WTC11 (cell line): ENCODE data around the gene FGF18.

ENCODE experiments used
- ATF3 ChIP-seq: sonication (generic); formaldehyde crosslinking; conservative IDR thresholded peaks from 2 replicates; pipeline ENCODE4 v1.8.1; 2022; ENCODE audit warnings: mild to moderate bottlenecking, missing genetic modification reagents
- CTCF ChIP-seq: fragments of 200-600 bp; IDR thresholded peaks from 2 replicates; pipeline ENCODE4 v1.8.0; 2022; ENCODE audit warnings: antibody characterized with exemption
- E2F1 ChIP-seq: sonication (generic); formaldehyde crosslinking; IDR thresholded peaks from 2 replicates; pipeline ENCODE4 v1.8.0; 2022; ENCODE audit warnings: mild to moderate bottlenecking, missing genetic modification reagents
- ERG ChIP-seq: fragments of 250-450 bp; sonication (Bioruptor Pico); IDR thresholded peaks from 2 replicates; pipeline ENCODE4 v1.8.0; 2021; ENCODE audit warnings: mild to moderate bottlenecking
- JUN ChIP-seq: sonication (generic); formaldehyde crosslinking; IDR thresholded peaks from 2 replicates; pipeline ENCODE4 v1.8.0; 2023; ENCODE audit warnings: mild to moderate bottlenecking, missing genetic modification reagents
- KAT7 ChIP-seq: sonication (generic); formaldehyde crosslinking; IDR thresholded peaks from 2 replicates; pipeline ENCODE4 v1.8.1; 2023; ENCODE audit warnings: missing genetic modification reagents, mild to moderate bottlenecking, borderline replicate concordance
- MYBL2 ChIP-seq: sonication (generic); formaldehyde crosslinking; IDR thresholded peaks from 2 replicates; pipeline ENCODE4 v1.8.1; 2023; ENCODE audit warnings: mild to moderate bottlenecking, moderate library complexity, missing genetic modification reagents
- NR2C2 ChIP-seq: sonication (generic); formaldehyde crosslinking; IDR thresholded peaks from 2 replicates; pipeline ENCODE4 v1.8.0; 2022; ENCODE audit warnings: mild to moderate bottlenecking, missing genetic modification reagents
- SP1 ChIP-seq: sonication (generic); formaldehyde crosslinking; conservative IDR thresholded peaks from 2 replicates; pipeline ENCODE4 v1.8.1; 2022; ENCODE audit warnings: missing genetic modification reagents
- ZBTB21 ChIP-seq: sonication (generic); formaldehyde crosslinking; IDR thresholded peaks from 2 replicates; pipeline ENCODE4 v1.8.1; 2023; ENCODE audit warnings: mild to moderate bottlenecking, missing genetic modification reagents, borderline replicate concordance
- ZNF121 ChIP-seq: sonication (generic); formaldehyde crosslinking; IDR thresholded peaks from 2 replicates; pipeline ENCODE4 v1.8.0; 2023; ENCODE audit warnings: missing genetic modification reagents

GRCh38 chr5:171478946-171479775, 59.7 kb downstream of the FGF18 start:
- TF ChIP-seq JUN (CRISPR knock-in tag), result no peak
- TF ChIP-seq ZNF121 (CRISPR knock-in tag), result no peak
- TF ChIP-seq MYBL2 (CRISPR knock-in tag), result no peak
- TF ChIP-seq SP1 (CRISPR knock-in tag), result no peak
- TF ChIP-seq CTCF, result no peak
- TF ChIP-seq NR2C2 (CRISPR knock-in tag), result no peak
- no peak for TF ChIP-seq E2F1 (CRISPR knock-in tag)
- no peak for TF ChIP-seq ZBTB21 (CRISPR knock-in tag)
- TF ChIP-seq ERG (CRISPR knock-in tag), result no peak
- TF ChIP-seq ATF3 (CRISPR knock-in tag), result no peak
- no peak for TF ChIP-seq KAT7 (CRISPR knock-in tag)
